SK-N-MC (cell line): ENCODE measurements around the gene ZDHHC1.

Source experiments
- DNase-seq: peaks from one replicate; pipeline ENCODE4 v3.0.0-alpha.2; 2011; ENCODE audit warnings: low read depth, low spot score
- H3K27ac ChIP-seq: fragments of 200-600 bp; sonication (generic); 2 replicates; pipeline ENCODE4 v1.5.1; 2016; ENCODE audit warnings: mixed run types
- H3K36me3 ChIP-seq: fragments of 200-600 bp; sonication (generic); 2 replicates; pipeline ENCODE4 v1.6.1; 2017; ENCODE audit warnings: antibody characterized with exemption, low read length, mixed read lengths; ENCODE audit not compliant: insufficient read depth
- H3K4me3 ChIP-seq: fragments of 200-600 bp; sonication (generic); 2 replicates; pipeline ENCODE4 v1.5.1; 2016
- H3K9ac ChIP-seq: fragments of 200-600 bp; sonication (generic); 2 replicates; pipeline ENCODE4 v1.8.0; 2017; ENCODE audit warnings: mixed run types, mixed read lengths; ENCODE audit not compliant: insufficient read length
- H3K9me3 ChIP-seq: fragments of 200-600 bp; sonication (generic); 2 replicates; pipeline ENCODE4 v1.6.1; 2017; ENCODE audit warnings: low read depth, mild to moderate bottlenecking, antibody characterized with exemption, low read length, moderate library complexity, mixed read lengths
- EZH2 ChIP-seq: fragments of 200-600 bp; sonication (generic); IDR thresholded peaks from one replicate; pipeline ENCODE4 v1.6.1; 2017; ENCODE audit warnings: antibody characterized with exemption
- FOXP2 ChIP-seq: optimal IDR thresholded peaks from 2 replicates; pipeline ENCODE3; 2011; ENCODE audit warnings: mild to moderate bottlenecking, moderate library complexity; ENCODE audit not compliant: insufficient read depth; ENCODE audit errors: extremely low read length, control extremely low read depth
- POLR2AphosphoS5 ChIP-seq: IDR thresholded peaks from 2 replicates; pipeline ENCODE4 v1.6.1; 2012; ENCODE audit warnings: mild to moderate bottlenecking, low read depth, low read length, borderline replicate concordance

The ZDHHC1 gene

GRCh38 chr16:67412294-67412693, 4.0 kb downstream of the ZDHHC1 start:
- Histone ChIP-seq H3K36me3 (no peaks in the 10 kb centered on the region), H3K9me3 (no peaks in the 10 kb centered on the region), H3K27ac (no peak overlapping the region), H3K4me3 (no peak overlapping the region), H3K9ac (no peak overlapping the region)
- no peak for TF ChIP-seq POLR2AphosphoS5
- no peak for TF ChIP-seq FOXP2
- no peak for TF ChIP-seq EZH2
- DNase-seq, result no peak

- H3K36me3 ChIP-seq, result no peaks in the 10 kb centered on the region
- TF ChIP-seq EZH2 (no peak), POLR2AphosphoS5 (no peak), FOXP2 (no peak)
- DNase-seq, result no peak
- no peaks in the 10 kb centered on the region for H3K9me3 ChIP-seq
- H3K27ac ChIP-seq, result no peak overlapping the region
- H3K4me3 ChIP-seq, result no peak overlapping the region
- H3K9ac ChIP-seq, result no peak overlapping the region
Measured at GRCh38 chr16:67411339-67411738, 4.9 kb downstream of the ZDHHC1 start.

GRCh38 chr16:67409631-67410030, 6.6 kb downstream of the ZDHHC1 start:
- no peak for DNase-seq
- no peaks in the 10 kb centered on the region for H3K36me3 ChIP-seq
- no peak overlapping the region for H3K9ac ChIP-seq
- no peak overlapping the region for H3K4me3 ChIP-seq
- TF ChIP-seq EZH2 (no peak), FOXP2 (no peak), POLR2AphosphoS5 (no peak)
- no peaks in the 10 kb centered on the region for H3K9me3 ChIP-seq
- no peak overlapping the region for H3K27ac ChIP-seq

- no peaks in the 10 kb centered on the region for H3K9me3 ChIP-seq
- no peak for DNase-seq
- H3K27ac ChIP-seq, result no peak overlapping the region
- no peak overlapping the region for H3K9ac ChIP-seq
- H3K36me3 ChIP-seq, result no peaks in the 10 kb centered on the region
- TF ChIP-seq FOXP2 (no peak), POLR2AphosphoS5 (no peak), EZH2 (no peak)
- H3K4me3 ChIP-seq, result no peak overlapping the region
Measured at GRCh38 chr16:67407788-67408452, 8.4 kb downstream of the ZDHHC1 start.

GRCh38 chr16:67407176-67407787, 9.0 kb downstream of the ZDHHC1 start:
- Histone ChIP-seq H3K9ac (no peak overlapping the region), H3K27ac (no peak overlapping the region)

GRCh38 chr16:67406111-67406971, 9.9 kb downstream of the ZDHHC1 start:
- Histone ChIP-seq H3K36me3 (no peaks in the 10 kb centered on the region), H3K4me3 (no peak overlapping the region), H3K9ac (no peak overlapping the region), H3K9me3 (no peaks in the 10 kb centered on the region), H3K27ac (no peak overlapping the region)
- no peak for TF ChIP-seq POLR2AphosphoS5
- no peak for TF ChIP-seq FOXP2
- TF ChIP-seq EZH2, result no peak
- DNase-seq, result no peak

More at GRCh38 chr16:67407176-67407787, 9.0 kb downstream of the ZDHHC1 start:
- TF ChIP-seq EZH2, result no peak
- TF ChIP-seq POLR2AphosphoS5, result no peak
- TF ChIP-seq FOXP2, result no peak
- H3K36me3 ChIP-seq, result no peaks in the 10 kb centered on the region
- no peak for DNase-seq
- H3K9me3 ChIP-seq, result no peaks in the 10 kb centered on the region
- no peak overlapping the region for H3K4me3 ChIP-seq

GRCh38 chr16:67405336-67405735, 10.9 kb downstream of the ZDHHC1 start:
- no peak overlapping the region for H3K4me3 ChIP-seq
- TF ChIP-seq EZH2 (no peak), FOXP2 (no peak), POLR2AphosphoS5 (no peak)
- H3K9me3 ChIP-seq, result no peaks in the 10 kb centered on the region
- no peak for DNase-seq
- no peaks in the 10 kb centered on the region for H3K36me3 ChIP-seq
- no peak overlapping the region for H3K27ac ChIP-seq
- H3K9ac ChIP-seq, result no peak overlapping the region

- no peak for DNase-seq
- Histone ChIP-seq H3K36me3 (no peaks in the 10 kb centered on the region), H3K4me3 (no peak overlapping the region), H3K9me3 (no peaks in the 10 kb centered on the region), H3K27ac (no peak overlapping the region), H3K9ac (no peak overlapping the region)
- TF ChIP-seq POLR2AphosphoS5 (no peak), FOXP2 (no peak), EZH2 (no peak)
Measured at GRCh38 chr16:67404740-67405226, 11.5 kb downstream of the ZDHHC1 start.
